WERI-Rb-1 (cell line): ENCODE results near the gene RNU1-1.
A peak's percentile ranks its signal among the peaks of the same experiment; 100 is the strongest.
"Not testable (repeated sequence)": the region's sequence is repeated elsewhere in the genome, so short reads cannot be mapped to it uniquely, and the experiment has no call there.

Source experiments
- DNase-seq: peaks from one replicate; pipeline ENCODE4 v3.0.0-alpha.2; 2020
- H3K27ac ChIP-seq: fragments of 250-450 bp; sonication (Bioruptor Pico); 2 replicates; pipeline ENCODE4 v1.5.1; 2020; ENCODE audit warnings: mild to moderate bottlenecking, moderate library complexity
- H3K27me3 ChIP-seq: fragments of 250-450 bp; sonication (Bioruptor Pico); 2 replicates; pipeline ENCODE4 v1.5.1; 2021; ENCODE audit warnings: mild to moderate bottlenecking, low read depth, moderate library complexity; ENCODE audit not compliant: insufficient read depth, severe bottlenecking
- H3K36me3 ChIP-seq: fragments of 250-450 bp; sonication (Bioruptor Pico); 2 replicates; pipeline ENCODE4 v1.5.1; 2020; ENCODE audit warnings: mild to moderate bottlenecking, moderate library complexity
- H3K4me3 ChIP-seq: 2 replicates; pipeline ENCODE4 v1.5.1; 2011; ENCODE audit warnings: low read depth, mild to moderate bottlenecking, control low read depth, low read length
- H3K9me3 ChIP-seq: fragments of 250-450 bp; sonication (Bioruptor Pico); 2 replicates; pipeline ENCODE4 v1.5.1; 2021; ENCODE audit warnings: mild to moderate bottlenecking, moderate library complexity; ENCODE audit not compliant: severe bottlenecking
- TF ChIP-seq, protein P1 (sequence below): IDR thresholded peaks from 2 replicates; pipeline ENCODE4 v1.5.1; 2011; ENCODE audit warnings: low read depth, mild to moderate bottlenecking, control low read depth, inconsistent platforms, low read length

Gene RNU1-1

DNA sequence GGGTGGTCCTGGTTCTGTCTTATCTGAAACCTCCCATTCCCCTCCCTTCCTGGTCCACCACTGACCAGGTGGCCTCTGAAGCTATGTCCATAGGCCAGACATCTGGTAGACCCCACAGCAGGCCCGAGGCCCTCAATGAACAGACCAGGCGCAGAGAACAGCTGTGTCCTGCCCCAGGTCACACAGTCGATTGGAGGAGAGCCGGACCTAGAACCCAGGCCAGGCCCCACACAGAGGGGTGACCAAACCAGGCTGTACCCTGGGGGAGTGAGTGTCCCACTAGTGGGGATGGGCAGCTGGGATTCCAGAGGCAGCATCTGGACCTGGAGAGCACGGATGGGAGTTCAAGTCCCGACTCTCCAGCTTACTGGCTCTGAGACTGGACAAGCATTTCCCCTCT is 29.2 kb downstream of the RNU1-1 start:
- Histone ChIP-seq H3K4me3 (no peak overlapping the region), H3K27me3 (no peaks in the 10 kb centered on the region), H3K27ac (no peak overlapping the region), H3K36me3 (peaks cover 7% of the 10 kb centered on the region), H3K9me3 (no peaks in the 10 kb centered on the region)
- DNase-seq: no peak
- TF ChIP-seq, protein P1, sequence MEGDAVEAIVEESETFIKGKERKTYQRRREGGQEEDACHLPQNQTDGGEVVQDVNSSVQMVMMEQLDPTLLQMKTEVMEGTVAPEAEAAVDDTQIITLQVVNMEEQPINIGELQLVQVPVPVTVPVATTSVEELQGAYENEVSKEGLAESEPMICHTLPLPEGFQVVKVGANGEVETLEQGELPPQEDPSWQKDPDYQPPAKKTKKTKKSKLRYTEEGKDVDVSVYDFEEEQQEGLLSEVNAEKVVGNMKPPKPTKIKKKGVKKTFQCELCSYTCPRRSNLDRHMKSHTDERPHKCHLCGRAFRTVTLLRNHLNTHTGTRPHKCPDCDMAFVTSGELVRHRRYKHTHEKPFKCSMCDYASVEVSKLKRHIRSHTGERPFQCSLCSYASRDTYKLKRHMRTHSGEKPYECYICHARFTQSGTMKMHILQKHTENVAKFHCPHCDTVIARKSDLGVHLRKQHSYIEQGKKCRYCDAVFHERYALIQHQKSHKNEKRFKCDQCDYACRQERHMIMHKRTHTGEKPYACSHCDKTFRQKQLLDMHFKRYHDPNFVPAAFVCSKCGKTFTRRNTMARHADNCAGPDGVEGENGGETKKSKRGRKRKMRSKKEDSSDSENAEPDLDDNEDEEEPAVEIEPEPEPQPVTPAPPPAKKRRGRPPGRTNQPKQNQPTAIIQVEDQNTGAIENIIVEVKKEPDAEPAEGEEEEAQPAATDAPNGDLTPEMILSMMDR: no peak

DNA sequence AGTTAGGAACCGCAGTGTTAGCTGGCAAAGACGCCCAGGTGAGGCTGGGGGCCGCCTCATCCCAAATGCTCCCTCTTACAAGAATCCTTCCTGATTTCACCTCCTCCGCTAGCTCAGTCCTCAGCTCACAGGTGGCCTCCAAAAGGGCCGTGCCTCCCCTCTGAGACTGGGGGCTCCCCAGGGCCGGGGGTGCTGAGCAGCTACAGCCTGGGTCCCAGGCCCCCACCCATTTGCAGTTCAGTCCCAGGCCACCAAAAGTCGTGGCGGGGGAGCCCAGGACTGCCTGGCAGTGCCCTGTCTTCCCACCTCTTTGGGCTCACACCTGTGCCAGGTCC is 29.6 kb downstream of the RNU1-1 start:
- peaks cover 11% of the 10 kb centered on the region for H3K36me3 ChIP-seq

DNA sequence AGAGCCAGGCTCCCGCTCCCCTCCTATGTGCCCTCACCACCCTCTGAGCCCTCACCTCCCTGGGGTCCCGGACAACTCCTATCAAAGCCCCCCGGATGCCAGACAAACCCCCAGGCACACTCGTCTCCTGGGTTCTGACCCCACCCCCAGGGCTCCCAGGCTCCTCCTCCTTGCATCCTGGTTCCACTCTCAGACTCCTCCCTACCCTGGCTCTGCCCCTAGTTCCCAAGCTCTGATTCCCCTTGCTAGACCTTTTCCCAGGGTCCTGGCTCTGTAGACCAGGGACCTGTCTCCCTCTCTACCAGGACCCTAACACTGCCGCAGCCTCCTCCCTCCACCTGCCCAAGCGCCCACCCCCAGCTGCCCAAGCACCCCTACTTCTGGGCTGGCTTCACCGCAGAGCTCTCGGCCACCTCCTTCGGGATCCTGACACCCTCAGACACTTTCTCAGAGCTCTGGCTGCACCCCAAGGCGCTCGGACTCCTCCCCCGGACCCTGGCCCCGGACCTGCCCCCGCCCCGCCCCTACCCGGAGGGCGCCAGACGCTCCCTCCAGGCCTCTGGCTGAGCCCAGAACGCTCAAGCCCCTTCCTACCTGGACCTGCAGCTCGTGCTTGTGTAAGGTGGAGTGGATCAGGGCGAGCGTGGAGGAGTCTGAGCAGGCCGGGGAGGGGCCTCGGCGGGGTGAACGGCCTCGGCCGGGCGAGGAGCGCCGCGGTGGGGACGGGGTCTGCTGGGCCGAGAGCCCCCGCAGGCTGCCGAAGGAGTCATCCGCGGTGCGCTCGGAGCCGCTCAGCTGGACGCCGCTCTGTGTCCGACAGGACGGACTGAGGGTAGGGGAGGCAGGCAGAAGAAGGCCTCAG is 30.2 kb downstream of the RNU1-1 start:
- not testable (repeated sequence) for H3K36me3 ChIP-seq, H3K27ac ChIP-seq, DNase-seq, H3K9me3 ChIP-seq, H3K4me3 ChIP-seq, H3K27me3 ChIP-seq

More for the DNA sequence above, 29.6 kb downstream of the RNU1-1 start:
- TF ChIP-seq, protein P1: no peak
- Histone ChIP-seq H3K27ac (no peak overlapping the region), H3K9me3 (no peaks in the 10 kb centered on the region), H3K27me3 (no peaks in the 10 kb centered on the region), H3K4me3 (no peak overlapping the region)
- no peak for DNase-seq

DNA sequence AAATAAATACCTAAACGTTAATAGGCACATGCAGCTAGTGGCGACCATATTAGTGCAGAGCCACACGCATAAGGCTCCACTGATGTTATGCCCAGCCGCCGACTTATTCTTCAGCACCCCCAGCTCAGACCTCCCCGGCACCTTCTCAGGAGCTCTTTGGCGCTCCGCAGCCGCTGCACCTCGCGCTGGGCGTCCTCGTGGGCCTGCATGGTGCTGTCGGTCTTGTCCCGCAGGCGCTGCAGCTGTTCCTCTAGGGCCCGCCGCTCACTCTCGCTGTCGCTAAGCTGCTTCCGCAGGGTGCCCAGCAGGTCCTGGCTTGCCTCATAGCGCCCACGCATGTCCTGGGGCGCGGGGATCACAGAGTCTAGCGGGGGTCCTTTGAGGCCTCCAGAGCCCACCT is 30.9 kb downstream of the RNU1-1 start:
- H3K4me3 ChIP-seq, H3K27ac ChIP-seq, H3K27me3 ChIP-seq, H3K9me3 ChIP-seq, DNase-seq, H3K36me3 ChIP-seq: not testable (repeated sequence)

DNA sequence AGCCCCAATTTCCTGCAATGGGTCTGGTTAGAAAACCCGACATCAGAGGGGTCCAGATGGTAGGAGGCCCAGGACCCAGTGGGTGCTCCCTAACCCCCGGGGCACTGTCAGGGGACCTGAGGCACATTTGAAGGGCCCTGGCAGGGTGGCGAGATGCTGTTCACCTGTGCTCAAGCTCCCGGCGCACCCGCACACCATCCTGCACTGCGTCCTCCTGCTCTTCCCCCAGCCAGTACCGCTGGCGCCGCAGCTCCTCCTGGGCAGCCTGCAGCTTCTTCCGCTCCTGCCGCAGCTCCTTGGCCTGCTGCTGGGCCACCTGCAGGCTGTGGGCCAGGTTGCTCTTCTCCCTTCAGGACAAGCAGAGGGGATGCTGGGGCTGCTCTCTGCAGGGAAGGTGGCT is 36.0 kb downstream of the RNU1-1 start:
- no peak overlapping the region for H3K4me3 ChIP-seq
- H3K9me3 ChIP-seq: no peaks in the 10 kb centered on the region
- DNase-seq: no peak
- H3K27ac ChIP-seq: no peak overlapping the region
- H3K36me3 ChIP-seq: peaks cover 17% of the 10 kb centered on the region
- no peaks in the 10 kb centered on the region for H3K27me3 ChIP-seq
- TF ChIP-seq, protein P1: no peak

DNA sequence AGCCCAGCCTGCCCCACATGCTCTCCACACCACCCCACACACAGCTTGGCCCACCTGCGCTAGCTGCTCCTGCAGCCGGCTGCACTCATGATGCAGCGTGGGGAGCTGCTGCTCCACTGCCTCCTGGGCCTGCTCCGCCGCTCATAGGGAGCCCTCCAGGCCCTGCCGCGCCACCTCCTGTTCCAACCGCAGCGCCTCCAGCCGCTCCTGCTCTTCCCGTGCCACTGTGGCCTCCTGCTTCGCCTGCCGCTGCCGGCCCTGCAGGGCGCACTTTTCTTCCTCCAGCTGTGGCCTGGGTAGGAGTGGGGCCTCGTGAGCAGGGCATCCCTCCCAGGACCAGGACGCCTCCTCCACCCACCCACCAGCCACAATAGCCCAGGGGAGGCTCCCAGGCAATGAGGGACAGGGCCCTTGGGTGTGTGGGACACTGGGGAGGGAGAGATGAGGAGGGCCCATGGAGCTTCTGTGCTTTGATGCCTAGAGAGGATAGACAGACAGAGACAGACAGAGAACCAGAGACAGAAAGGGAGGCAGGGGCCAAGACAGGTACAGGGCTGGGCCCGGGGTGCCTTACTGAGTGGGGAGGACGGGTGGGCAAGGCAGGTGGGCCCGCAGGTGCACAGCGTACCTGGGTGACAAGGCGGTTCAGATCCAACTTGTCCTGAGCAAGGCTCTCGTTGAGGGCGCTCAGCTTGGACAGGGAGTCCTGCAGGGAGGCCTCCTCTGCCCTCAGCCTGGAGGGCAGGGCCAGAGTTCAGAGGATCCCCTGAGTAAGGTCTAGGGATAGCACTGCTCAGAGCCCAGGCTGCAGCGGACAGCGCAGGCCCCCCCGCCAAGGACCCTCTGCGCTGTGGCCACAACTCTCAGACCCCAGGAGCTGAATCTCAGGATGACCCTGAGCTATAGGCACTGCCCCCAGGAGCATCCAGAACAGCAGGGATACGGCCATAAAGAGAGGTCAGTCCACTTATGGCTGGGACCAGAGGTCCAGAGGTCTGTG is 38.0 kb downstream of the RNU1-1 start:
- not testable (repeated sequence) for DNase-seq, H3K27me3 ChIP-seq, H3K27ac ChIP-seq, H3K4me3 ChIP-seq, H3K9me3 ChIP-seq
- H3K36me3 ChIP-seq: peaks cover 17% of the 10 kb centered on the region

DNA sequence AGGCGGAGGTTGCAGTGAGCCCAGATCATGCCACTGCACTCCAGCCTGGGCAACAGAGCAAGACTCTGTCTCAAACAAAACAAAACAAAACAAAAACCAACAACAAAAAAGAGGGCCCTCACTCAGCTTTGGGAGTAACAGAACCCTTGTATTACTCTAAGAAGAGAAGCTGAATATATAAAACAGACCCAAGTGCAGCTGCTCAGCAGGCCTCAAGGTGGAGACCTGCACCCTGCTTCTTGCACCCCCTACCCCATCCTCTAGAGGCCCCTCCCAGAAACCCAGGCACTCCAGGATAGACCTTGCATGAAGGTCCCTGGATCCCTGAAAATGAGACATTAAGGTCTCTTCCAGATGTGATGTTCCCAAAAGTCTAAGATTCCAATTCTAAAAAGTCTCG is 39.2 kb downstream of the RNU1-1 start:
- not testable (repeated sequence) for H3K9me3 ChIP-seq, H3K27ac ChIP-seq, H3K4me3 ChIP-seq, H3K27me3 ChIP-seq
- H3K36me3 ChIP-seq: peaks cover 13% of the 10 kb centered on the region
- TF ChIP-seq, protein P1: peak; percentile 60
- peak; percentile 54 for DNase-seq
